HepG2 (cell line): ENCODE measurements around the gene GLOD5.

Experiments used
- EHMT2 ChIP-seq: fragments of 200-600 bp; sonication (generic); IDR thresholded peaks from 2 replicates; pipeline ENCODE4 v1.7.0; 2017; ENCODE audit warnings: antibody characterized with exemption, low read depth, low read length, borderline replicate concordance
- FOXJ3 ChIP-seq: sonication (generic); formaldehyde crosslinking; IDR thresholded peaks from 2 replicates; pipeline ENCODE4 v1.4.0; 2020; ENCODE audit warnings: missing genetic modification reagents, mild to moderate bottlenecking, borderline replicate concordance
- NFE2L2 ChIP-seq: fragments of 150-350 bp; IDR thresholded peaks from 2 replicates; pipeline ENCODE4 v1.6.1; 2014; ENCODE audit warnings: low read length
- ZNF296 ChIP-seq: sonication (generic); formaldehyde crosslinking; conservative IDR thresholded peaks from 2 replicates; pipeline ENCODE4 v1.5.0; 2020; ENCODE audit warnings: mild to moderate bottlenecking, missing genetic modification reagents
- ZNF709 ChIP-seq: sonication (generic); formaldehyde crosslinking; IDR thresholded peaks from 2 replicates; pipeline ENCODE4 v1.5.0; 2020; ENCODE audit warnings: mild to moderate bottlenecking, missing genetic modification reagents
- ZNF770 ChIP-seq: sonication (generic); formaldehyde crosslinking; IDR thresholded peaks from 2 replicates; pipeline ENCODE4 v1.5.0; 2020; ENCODE audit warnings: mild to moderate bottlenecking, missing genetic modification reagents

GRCh38 chrX:48794340-48794910, 32.9 kb downstream of the GLOD5 start:
- TF ChIP-seq FOXJ3 (CRISPR knock-in tag) (no peak), EHMT2 (no peak), ZNF709 (CRISPR knock-in tag) (no peak), ZNF296 (CRISPR knock-in tag) (no peak), ZNF770 (CRISPR knock-in tag) (no peak), NFE2L2 (no peak)
